ENCODE results near the gene PXT1. TPM values are rescaled to one million over a fixed set of nuclear protein-coding genes. Genes with fewer than 3 reads are reported as not detected.

Gene PXT1
- total and polyA plus RNA-seq, 4 donors, result not detected

GRCh38 chr6:36357872-36358225 lies 84.8 kb downstream of the PXT1 start:
- no peak overlapping the region for H3K27ac ChIP-seq (ENCODE audit: low read depth in 1 of 2, low read length in 2 of 2)
- H3K4me3 ChIP-seq (ENCODE audit: low read depth in 1 of 3, low read length in 3 of 3), result no peak overlapping the region
- no peaks in the 10 kb centered on the region for H3K27me3 ChIP-seq (ENCODE audit: control insufficient read depth in 4 of 4, insufficient read depth in 4 of 4, low read length in 3 of 4)
- no peak for DNase-seq (ENCODE audit: low spot score)
- H3K9me3 ChIP-seq (ENCODE audit: control insufficient read depth in 4 of 4, low read length in 3 of 4), result no peaks in the 10 kb centered on the region
- H3K4me1 ChIP-seq (ENCODE audit: control insufficient read depth in 4 of 4, insufficient read depth in 4 of 4, low read length in 3 of 4), result peaks cover 0 to 2% (median 0%) of the 10 kb centered on the region in 4 donors
- no peak for TF ChIP-seq HNF4A (conservative IDR thresholded peaks at IDR 0.05)
- TF ChIP-seq, protein P1, sequence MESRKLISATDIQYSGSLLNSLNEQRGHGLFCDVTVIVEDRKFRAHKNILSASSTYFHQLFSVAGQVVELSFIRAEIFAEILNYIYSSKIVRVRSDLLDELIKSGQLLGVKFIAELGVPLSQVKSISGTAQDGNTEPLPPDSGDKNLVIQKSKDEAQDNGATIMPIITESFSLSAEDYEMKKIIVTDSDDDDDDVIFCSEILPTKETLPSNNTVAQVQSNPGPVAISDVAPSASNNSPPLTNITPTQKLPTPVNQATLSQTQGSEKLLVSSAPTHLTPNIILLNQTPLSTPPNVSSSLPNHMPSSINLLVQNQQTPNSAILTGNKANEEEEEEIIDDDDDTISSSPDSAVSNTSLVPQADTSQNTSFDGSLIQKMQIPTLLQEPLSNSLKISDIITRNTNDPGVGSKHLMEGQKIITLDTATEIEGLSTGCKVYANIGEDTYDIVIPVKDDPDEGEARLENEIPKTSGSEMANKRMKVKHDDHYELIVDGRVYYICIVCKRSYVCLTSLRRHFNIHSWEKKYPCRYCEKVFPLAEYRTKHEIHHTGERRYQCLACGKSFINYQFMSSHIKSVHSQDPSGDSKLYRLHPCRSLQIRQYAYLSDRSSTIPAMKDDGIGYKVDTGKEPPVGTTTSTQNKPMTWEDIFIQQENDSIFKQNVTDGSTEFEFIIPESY (IDR thresholded peaks at IDR 0.05), result no peak
- TF ChIP-seq, protein P2, sequence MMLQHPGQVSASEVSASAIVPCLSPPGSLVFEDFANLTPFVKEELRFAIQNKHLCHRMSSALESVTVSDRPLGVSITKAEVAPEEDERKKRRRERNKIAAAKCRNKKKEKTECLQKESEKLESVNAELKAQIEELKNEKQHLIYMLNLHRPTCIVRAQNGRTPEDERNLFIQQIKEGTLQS (IDR thresholded peaks at IDR 0.05), result no peak
- no peak for TF ChIP-seq RXRA (IDR thresholded peaks at IDR 0.05)
- TF ChIP-seq RAD21 (IDR thresholded peaks at IDR 0.05), result no peak
- TF ChIP-seq, protein P3, sequence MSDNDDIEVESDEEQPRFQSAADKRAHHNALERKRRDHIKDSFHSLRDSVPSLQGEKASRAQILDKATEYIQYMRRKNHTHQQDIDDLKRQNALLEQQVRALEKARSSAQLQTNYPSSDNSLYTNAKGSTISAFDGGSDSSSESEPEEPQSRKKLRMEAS (IDR thresholded peaks at IDR 0.05), result no peak
- no peak for TF ChIP-seq FOXA1 (IDR thresholded peaks at IDR 0.05)
- TF ChIP-seq FOXA2 (IDR thresholded peaks at IDR 0.05), result no peak
- TF ChIP-seq REST (IDR thresholded peaks at IDR 0.05), result no peak
- TF ChIP-seq YY1 (IDR thresholded peaks at IDR 0.05), result no peak
- no peak for TF ChIP-seq SP1 (IDR thresholded peaks at IDR 0.05)
- TF ChIP-seq GABPA (IDR thresholded peaks at IDR 0.05 in 1 of 2, conservative IDR thresholded peaks at IDR 0.05 in 1 of 2), result no peak
- no peak for TF ChIP-seq NR2F2 (IDR thresholded peaks at IDR 0.05)
- no peak for TF ChIP-seq TAF1 (conservative IDR thresholded peaks at IDR 0.05)
- no peak for TF ChIP-seq CTCF (IDR thresholded peaks at IDR 0.05; ENCODE audit: low read depth, low read length, missing input control)
- no peaks in the 10 kb centered on the region for H3K36me3 ChIP-seq (ENCODE audit: control insufficient read depth in 4 of 4, insufficient read depth in 3 of 4, low read depth in 1 of 4, low read length in 3 of 4)
- no peak overlapping the region for H3K9ac ChIP-seq (ENCODE audit: low read depth in 1 of 2, low read length in 2 of 2)
- WGBS, result 91% methylated on average over 3 of the region's 3 CpGs

- peaks cover 0 to 2% (median 0%) of the 10 kb centered on the region in 4 donors for H3K4me1 ChIP-seq (ENCODE audit: control insufficient read depth in 4 of 4, insufficient read depth in 4 of 4, low read length in 3 of 4)
- H3K9me3 ChIP-seq (ENCODE audit: control insufficient read depth in 4 of 4, low read length in 3 of 4), result no peaks in the 10 kb centered on the region
- H3K27me3 ChIP-seq (ENCODE audit: control insufficient read depth in 4 of 4, insufficient read depth in 4 of 4, low read length in 3 of 4), result no peaks in the 10 kb centered on the region
- no peaks in the 10 kb centered on the region for H3K36me3 ChIP-seq (ENCODE audit: control insufficient read depth in 4 of 4, insufficient read depth in 3 of 4, low read depth in 1 of 4, low read length in 3 of 4)
- no peak for DNase-seq (ENCODE audit: low spot score)
- no peak overlapping the region for H3K9ac ChIP-seq (ENCODE audit: low read depth in 1 of 2, low read length in 2 of 2)
- no peak overlapping the region for H3K27ac ChIP-seq (ENCODE audit: low read depth in 1 of 2, low read length in 2 of 2)
- WGBS, result 79% methylated on average over 4 of the region's 4 CpGs
- no peak overlapping the region for H3K4me3 ChIP-seq (ENCODE audit: low read depth in 1 of 3, low read length in 3 of 3)
- TF ChIP-seq EGR1 (IDR thresholded peaks at IDR 0.05; ENCODE audit: low read depth in 2 of 2) (no peak), SP1 (IDR thresholded peaks at IDR 0.05) (no peak), TAF1 (conservative IDR thresholded peaks at IDR 0.05) (no peak), NR2F2 (IDR thresholded peaks at IDR 0.05) (no peak), YY1 (IDR thresholded peaks at IDR 0.05) (no peak), HNF4A (conservative IDR thresholded peaks at IDR 0.05) (no peak), HNF4G (IDR thresholded peaks at IDR 0.05) (no peak), GABPA (IDR thresholded peaks at IDR 0.05 in 1 of 2, conservative IDR thresholded peaks at IDR 0.05 in 1 of 2) (no peak), FOXA1 (IDR thresholded peaks at IDR 0.05) (no peak), RAD21 (IDR thresholded peaks at IDR 0.05) (no peak), JUND (IDR thresholded peaks at IDR 0.05) (no peak), RXRA (IDR thresholded peaks at IDR 0.05) (no peak), CTCF (IDR thresholded peaks at IDR 0.05; ENCODE audit: low read depth, low read length, missing input control) (no peak)
- TF ChIP-seq, protein P1 (IDR thresholded peaks at IDR 0.05), result no peak
- TF ChIP-seq, protein P2 (IDR thresholded peaks at IDR 0.05), result no peak
- TF ChIP-seq, protein P3 (IDR thresholded peaks at IDR 0.05), result no peak
Measured at GRCh38 chr6:36355819-36356218, 86.8 kb downstream of the PXT1 start.
